HG03045 (cell line): ENCODE results near the gene RPS29.
A peak's percentile ranks its signal among the peaks of the same experiment; 100 is the strongest.
"Not testable (repeated sequence)": the region's sequence is repeated elsewhere in the genome, so short reads cannot be mapped to it uniquely, and the experiment has no call there.

Experiments used
- ATAC-seq: cut with Tn5 transposase; IDR thresholded peaks from one replicate; pipeline ENCODE4 v1.9.1; 2021; ENCODE audit warnings: mild to moderate bottlenecking, moderate library complexity; ENCODE audit not compliant: unreplicated experiment

Gene RPS29

GRCh38 chr14:49598485-49599300 is 12.5 kb upstream of the RPS29 start, which contains the start of gene LRR1:
Gene LRR1, plus strand, starts transcription at chr14:49598940. Its CDS starts 81 bp downstream, at chr14:49599021.
- peak; percentile 57 for ATAC-seq

GRCh38 chr14:49598189-49598484 is 12.0 kb upstream of the RPS29 start:
- no peak for ATAC-seq

GRCh38 chr14:49594347-49595091 is 8.3 kb upstream of the RPS29 start:
- ATAC-seq, result no peak

- ATAC-seq, result no peak
These were observed 6.8 kb upstream of the RPS29 start for GRCh38 chr14:49593016-49593415.

- ATAC-seq, result no peak
These were observed 3.2 kb upstream of the RPS29 start for GRCh38 chr14:49589387-49589786.

- peak; percentile 29 for ATAC-seq
These were observed 687 bp upstream of the RPS29 start for GRCh38 chr14:49586673-49587460.

- not testable (repeated sequence) for ATAC-seq
These were observed 1.1 kb downstream of the RPS29 start for GRCh38 chr14:49584981-49585640.

GRCh38 chr14:49584058-49584457 is 2.1 kb downstream of the RPS29 start:
- ATAC-seq, result no peak

- ATAC-seq, result no peak
These were observed 2.6 kb downstream of the RPS29 start for GRCh38 chr14:49583629-49584028.

GRCh38 chr14:49582113-49582977 is 3.8 kb downstream of the RPS29 start:
- ATAC-seq, result no peak

GRCh38 chr14:49581209-49582112 is 4.7 kb downstream of the RPS29 start:
- no peak for ATAC-seq

- no peak for ATAC-seq
These were observed 6.3 kb downstream of the RPS29 start for GRCh38 chr14:49579841-49580240.

GRCh38 chr14:49578141-49578540 is 8.0 kb downstream of the RPS29 start:
- no peak for ATAC-seq

GRCh38 chr14:49574038-49574437 is 12.1 kb downstream of the RPS29 start:
- ATAC-seq, result no peak

- ATAC-seq, result no peak
These were observed 16.9 kb downstream of the RPS29 start for GRCh38 chr14:49569281-49569680.

GRCh38 chr14:49566714-49567113 is 19.5 kb downstream of the RPS29 start:
- no peak for ATAC-seq

GRCh38 chr14:49559979-49560768 is 26.0 kb downstream of the RPS29 start:
- no peak for ATAC-seq

GRCh38 chr14:49553892-49554291 is 32.3 kb downstream of the RPS29 start:
- ATAC-seq, result no peak
